HG03342 (cell line): ENCODE data around the gene KRTAP10-4.
"Not testable (repeated sequence)": the region's sequence is repeated elsewhere in the genome, so short reads cannot be mapped to it uniquely, and the experiment has no call there.

ENCODE experiments used
- ATAC-seq: cut with Tn5 transposase; IDR thresholded peaks from one replicate; pipeline ENCODE4 v1.9.1; 2021; ENCODE audit warnings: mild to moderate bottlenecking, moderate library complexity; ENCODE audit not compliant: unreplicated experiment

The KRTAP10-4 gene

GRCh38 chr21:44573630-44574456 lies at the start of gene KRTAP10-4:
Gene KRTAP10-4, plus strand, starts transcription at chr21:44573729. Its CDS starts 30 bp downstream, at chr21:44573759.
- not testable (repeated sequence) for ATAC-seq

- no peak for ATAC-seq
Observed at GRCh38 chr21:44524414-44525371, 48.8 kb upstream of the KRTAP10-4 start.

- ATAC-seq = no peak
Observed at GRCh38 chr21:44525391-44526095, 48.0 kb upstream of the KRTAP10-4 start.

GRCh38 chr21:44526096-44526997 lies 47.2 kb upstream of the KRTAP10-4 start:
- no peak for ATAC-seq

- ATAC-seq = no peak
Observed at GRCh38 chr21:44527156-44527982, 46.2 kb upstream of the KRTAP10-4 start.

GRCh38 chr21:44527983-44528633 lies 45.4 kb upstream of the KRTAP10-4 start:
- no peak for ATAC-seq

GRCh38 chr21:44528634-44528995 lies 44.9 kb upstream of the KRTAP10-4 start:
- no peak for ATAC-seq

- no peak for ATAC-seq
Observed at GRCh38 chr21:44529011-44529421, 44.5 kb upstream of the KRTAP10-4 start.

- no peak for ATAC-seq
Observed at GRCh38 chr21:44529503-44530125, 43.9 kb upstream of the KRTAP10-4 start.

GRCh38 chr21:44530221-44530902 lies 43.2 kb upstream of the KRTAP10-4 start:
- ATAC-seq = no peak

- ATAC-seq = no peak
Observed at GRCh38 chr21:44530903-44531605, 42.5 kb upstream of the KRTAP10-4 start.

- ATAC-seq = no peak
Observed at GRCh38 chr21:44531606-44532564, 41.6 kb upstream of the KRTAP10-4 start.

- ATAC-seq = no peak
Observed at GRCh38 chr21:44532712-44533111, 40.8 kb upstream of the KRTAP10-4 start.

- ATAC-seq = no peak
Observed at GRCh38 chr21:44533121-44533890, 40.2 kb upstream of the KRTAP10-4 start.
